Inflammatory macrophage treated with lipopolysaccharide for 4 hours (primary cell): ENCODE results near the gene FRMD4B.
"Not testable (repeated sequence)": the region's sequence is repeated elsewhere in the genome, so short reads cannot be mapped to it uniquely, and the experiment has no call there.

Source experiments
- DNase-seq: peaks from one replicate; pipeline ENCODE4 v3.0.0-alpha.2; 2020

FRMD4B gene

DNA sequence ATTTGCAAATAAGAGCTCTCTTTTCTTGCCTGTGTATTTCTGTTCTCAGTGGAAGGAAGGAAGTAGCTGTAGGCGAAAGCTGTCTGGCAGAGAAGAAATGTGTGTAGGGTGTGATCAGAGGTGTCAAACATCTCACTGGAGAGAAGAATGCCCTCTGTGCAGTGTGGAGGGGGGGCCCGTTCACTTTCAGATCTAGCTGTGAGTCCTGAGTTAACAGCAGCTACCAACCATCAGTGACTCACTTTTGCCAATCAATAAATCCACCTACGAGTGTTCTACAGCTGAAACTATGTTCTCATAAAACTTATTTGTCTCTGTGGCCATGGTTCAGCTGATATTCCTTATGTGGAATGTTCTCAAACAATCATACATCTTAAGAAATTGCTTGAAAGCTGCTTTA is 103.7 kb downstream of the FRMD4B start:
- DNase-seq: no peak

DNA sequence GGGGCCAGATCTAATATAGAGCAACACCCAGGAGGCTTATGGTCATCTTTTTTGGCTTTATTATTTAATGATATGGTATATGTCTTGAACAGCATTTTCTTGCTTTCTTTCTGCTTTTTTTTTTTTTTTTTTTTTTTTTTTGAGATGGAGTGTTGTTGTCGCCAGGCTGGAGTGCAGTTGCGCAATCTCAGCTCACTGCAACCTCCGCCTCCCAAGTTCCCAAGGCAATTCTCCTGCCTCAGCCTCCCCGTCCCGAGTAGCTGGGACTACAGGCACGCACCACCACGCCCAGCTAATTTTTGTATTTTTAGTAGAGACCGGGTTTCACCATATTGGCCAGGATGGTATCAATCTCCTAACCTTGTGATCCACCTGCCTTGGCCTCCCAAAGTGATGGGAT is 108.5 kb downstream of the FRMD4B start:
- not testable (repeated sequence) for DNase-seq

DNA sequence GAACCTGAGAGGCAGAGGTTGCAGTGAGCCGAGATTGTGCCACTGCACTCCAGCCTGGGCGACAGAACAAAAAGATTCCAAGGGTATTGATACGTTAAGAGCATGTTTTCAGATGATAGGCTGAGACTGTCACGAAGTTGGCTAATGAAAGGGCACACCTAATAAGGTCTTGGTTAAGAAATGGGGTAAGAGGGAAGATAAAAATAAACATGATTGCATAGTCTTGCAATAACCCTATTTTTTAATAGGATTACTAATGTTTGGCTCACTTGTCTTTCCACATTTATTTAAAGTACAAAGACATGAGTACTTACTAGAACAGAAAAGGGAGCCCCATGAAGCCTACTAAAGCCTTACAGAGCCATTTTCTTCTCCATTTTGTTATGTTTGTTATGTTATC is 109.0 kb downstream of the FRMD4B start:
- DNase-seq: peak; percentile 14

DNA sequence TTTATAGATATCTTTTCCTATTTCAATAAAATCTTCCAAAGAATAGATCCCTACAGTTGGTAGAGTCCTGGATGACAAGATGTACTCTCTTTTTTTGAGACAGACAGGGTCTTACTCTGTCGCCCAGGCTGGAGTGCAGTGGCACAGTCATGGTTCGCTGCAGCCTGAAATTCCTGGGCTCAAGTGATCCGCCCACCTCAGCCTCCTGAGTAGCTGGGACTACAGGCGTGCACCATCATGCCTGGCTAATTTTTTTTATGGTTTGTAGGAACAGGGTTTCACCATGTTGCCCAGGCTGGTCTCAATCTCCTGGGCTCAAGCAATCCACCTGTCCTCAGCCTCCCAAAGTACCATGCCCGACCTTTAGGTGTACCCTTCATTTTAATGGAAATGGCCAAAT is 109.7 kb downstream of the FRMD4B start:
- DNase-seq: not testable (repeated sequence)

DNA sequence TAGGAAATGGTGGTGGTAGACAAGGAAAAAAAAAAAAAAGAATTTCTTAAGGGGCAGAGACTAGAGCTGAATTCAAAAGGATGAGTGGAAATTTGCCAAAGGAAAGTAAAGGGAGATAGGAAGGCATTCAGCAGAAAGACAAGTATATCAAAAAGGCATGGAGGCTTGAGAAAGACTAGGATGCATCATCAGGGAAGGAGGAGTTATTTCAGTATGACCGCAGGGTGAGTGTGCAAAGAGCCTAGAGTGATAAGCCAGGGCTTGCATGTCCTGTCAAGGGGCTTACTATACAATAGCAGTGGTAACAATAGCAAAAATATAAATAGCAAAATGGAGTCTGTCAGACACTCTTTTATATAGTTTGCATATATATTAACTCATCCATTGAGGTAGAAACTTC is 112.0 kb downstream of the FRMD4B start:
- no peak for DNase-seq

DNA sequence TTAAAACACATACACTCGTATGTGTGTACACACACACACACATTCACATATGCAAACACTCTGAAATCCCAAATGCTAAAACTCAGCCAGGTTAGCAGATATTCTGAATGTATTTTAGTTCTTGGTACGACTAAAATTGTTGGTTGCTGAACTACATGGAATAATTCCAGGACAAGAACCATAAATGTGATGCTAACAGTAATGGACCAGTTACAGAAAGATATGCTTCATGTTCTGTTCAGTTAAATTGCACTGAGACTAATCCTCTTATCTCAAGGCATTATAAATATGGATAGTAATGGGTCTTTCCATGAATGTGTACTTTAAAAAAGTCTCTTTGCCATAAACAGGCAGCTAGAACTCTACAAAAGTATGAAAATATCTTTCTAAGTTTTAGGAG is 113.3 kb downstream of the FRMD4B start:
- no peak for DNase-seq

DNA sequence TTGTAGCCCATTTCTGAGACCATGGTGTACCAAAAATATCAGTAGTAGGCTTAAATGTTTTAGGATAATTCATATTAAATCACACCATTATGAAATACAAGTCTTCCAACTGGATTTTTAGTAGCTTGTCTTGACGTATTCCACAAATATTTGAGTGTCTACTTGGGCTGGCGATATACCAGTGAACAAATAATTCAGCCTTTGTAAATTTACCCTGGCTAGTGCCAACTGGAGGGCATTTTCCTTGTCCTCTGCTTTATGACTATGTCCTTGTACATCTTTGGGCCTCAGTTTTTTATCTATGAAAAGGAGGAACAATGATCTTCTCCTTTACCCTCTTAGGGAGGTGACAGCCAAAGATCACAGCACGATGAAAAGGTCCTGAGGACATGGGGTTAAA is 114.8 kb downstream of the FRMD4B start:
- no peak for DNase-seq

DNA sequence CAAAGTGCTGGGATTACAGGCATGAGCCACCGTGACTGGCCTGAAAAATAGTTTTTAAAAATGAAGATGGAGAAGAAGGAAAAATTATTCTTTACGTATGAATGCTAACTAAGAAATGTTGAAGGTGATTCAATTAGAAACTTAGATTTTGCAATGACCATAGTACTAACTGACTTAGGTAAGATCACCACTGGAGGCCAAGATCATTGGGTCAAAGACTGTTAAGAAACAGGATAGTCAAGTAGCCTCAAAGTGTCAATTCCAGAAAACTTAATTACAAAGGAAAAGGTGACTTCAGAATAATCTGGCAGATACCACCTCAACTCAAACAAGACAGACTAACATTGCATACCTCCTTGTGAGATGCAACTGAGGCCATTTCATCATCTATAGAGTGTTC is 119.3 kb downstream of the FRMD4B start:
- DNase-seq: no peak

DNA sequence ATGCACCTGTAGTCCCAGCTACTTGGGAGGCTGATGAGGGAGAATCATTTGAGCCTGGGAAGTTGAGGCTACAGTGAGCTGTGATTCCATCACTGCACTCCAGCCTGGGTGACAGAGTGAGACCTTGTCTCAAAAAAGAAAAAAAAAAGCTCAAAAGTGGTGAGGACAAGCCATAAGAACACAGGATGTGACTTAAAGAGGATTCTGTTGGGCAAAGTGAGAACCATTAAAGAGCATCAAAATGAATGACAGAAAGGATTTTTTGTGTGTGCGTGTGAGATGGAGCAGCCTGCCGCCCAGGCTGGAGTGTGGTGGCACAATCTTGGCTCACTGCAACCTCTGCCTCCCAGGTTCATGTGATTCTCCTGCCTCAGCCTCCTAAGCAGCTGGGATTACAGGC is 119.8 kb downstream of the FRMD4B start:
- DNase-seq: not testable (repeated sequence)

DNA sequence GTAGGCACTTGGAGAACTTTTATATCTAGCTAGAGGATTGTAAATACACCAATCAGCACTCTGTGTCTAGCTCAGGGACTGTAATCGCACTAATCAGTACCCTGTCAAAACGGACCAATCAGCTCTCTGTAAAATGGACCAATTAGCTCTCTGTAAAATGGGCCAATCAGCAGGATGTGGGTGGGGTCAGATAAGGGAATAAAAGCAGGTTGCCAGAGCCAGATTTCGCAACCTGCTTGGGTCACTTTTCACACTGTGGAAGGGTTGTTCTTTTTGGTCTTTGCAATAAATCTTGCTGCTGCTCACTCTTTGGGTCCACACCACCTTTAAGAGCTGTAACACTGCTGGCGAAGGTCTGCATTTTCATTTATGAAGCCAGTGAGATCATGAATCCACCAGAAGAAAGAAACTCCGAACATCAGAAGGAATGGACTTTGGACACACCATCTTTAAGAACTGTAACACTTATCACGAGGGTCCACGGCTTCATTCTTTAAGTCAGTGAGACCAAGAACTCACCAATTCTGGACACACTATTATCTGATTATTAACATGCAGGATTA is 125.0 kb downstream of the FRMD4B start:
- DNase-seq: not testable (repeated sequence)

DNA sequence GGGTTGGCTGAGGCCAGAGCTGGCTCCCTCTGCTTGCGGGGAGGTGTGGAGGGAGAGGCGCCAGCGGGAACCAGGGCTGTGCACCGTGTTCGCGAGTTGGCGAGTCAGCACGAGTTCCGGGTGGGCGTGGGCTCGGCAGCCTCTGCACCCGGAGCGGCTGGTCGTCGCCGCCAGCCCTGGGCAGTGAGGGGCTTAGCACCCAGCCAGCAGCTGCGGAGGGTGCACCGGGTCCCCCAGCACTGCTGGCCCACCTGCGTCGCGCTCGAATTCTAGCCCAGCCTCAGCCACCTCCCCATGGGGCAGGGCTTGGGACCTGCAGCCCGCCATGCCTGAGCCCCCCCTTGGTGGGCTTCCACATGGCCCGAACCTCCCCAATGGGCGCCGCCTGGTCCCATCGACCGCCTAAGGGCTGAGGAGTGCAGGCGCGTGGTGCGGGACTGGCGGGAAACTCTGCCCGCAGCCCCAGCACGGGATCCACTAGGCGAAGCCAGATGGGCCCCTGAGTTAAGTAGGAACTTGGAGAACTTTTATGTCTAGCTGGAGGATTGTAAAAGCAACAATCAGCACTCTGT is 125.6 kb downstream of the FRMD4B start:
- no peak for DNase-seq

DNA sequence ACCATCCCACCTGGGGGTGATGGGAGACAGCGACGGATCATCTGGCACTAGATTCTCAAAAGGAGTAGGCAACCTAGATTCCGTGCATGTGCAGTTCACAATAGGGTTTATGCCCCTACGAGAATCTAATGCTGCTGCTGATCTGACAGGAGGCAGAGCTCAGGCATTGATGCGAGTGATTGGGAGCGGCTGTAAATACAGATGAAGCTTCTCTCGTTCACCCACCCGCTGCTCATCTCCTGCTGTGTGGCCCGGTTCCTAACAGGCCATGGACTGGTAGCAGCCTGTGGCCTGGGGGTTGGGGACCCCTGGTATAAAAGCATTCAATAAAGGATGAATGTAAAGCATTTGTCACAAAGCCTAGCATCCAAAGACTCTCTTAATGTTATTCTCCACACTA is 126.8 kb downstream of the FRMD4B start:
- DNase-seq: no peak

DNA sequence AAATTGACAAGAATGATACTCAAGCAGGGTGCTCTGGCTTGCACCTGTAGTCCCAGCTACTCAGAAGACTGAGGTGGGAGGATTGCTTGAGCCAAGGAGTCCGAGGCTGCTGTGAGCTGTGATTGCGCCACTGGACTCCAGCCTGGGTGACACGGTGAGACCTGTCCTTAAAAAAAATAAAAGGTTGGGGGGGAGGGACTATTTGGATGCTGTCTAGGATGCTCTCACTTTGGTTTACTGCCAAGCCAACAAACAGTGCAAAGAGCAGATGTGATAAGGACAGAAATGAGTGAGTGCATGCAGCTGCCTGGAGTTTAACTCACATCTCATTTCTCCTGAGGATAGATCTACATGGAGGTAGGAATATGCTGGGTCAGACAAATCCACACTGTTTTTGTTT is 130.0 kb downstream of the FRMD4B start:
- DNase-seq: no peak

DNA sequence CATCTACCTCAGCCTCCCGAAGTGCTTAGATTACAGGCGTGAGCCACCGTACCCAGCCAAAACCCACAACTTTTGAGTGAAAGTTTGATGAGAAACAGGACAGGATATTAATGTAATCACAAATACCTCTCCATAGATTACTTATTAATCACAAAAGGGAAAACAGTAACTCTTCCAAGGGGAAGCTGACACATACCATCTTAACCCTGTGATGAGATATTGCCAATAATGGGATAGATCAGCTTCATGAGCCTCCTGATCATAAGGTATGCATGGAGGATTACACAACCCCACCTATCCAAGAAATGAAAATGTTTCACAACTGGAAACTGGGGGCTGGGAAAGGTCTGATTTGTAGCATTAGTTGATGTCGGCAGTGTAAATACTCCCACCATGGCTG is 131.5 kb downstream of the FRMD4B start:
- DNase-seq: no peak

DNA sequence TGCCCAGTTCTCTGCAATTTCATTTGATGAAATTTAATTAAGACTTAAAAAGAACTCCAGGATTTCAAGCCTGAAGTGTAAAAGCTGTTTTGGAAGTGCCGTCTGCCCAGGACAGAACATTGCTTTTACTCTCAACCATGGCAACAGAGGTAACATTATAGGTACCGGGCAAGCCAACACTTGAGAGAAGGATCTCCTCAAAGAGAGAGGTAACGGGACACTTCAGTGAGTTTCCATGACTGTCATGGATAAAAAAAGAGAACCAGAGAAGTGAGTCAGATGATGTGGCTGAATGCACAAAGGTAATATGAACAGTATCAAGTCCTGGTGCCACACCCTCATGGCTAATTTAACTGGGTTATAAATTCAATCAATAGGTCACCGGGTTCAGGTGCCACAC is 133.3 kb downstream of the FRMD4B start:
- DNase-seq: no peak

DNA sequence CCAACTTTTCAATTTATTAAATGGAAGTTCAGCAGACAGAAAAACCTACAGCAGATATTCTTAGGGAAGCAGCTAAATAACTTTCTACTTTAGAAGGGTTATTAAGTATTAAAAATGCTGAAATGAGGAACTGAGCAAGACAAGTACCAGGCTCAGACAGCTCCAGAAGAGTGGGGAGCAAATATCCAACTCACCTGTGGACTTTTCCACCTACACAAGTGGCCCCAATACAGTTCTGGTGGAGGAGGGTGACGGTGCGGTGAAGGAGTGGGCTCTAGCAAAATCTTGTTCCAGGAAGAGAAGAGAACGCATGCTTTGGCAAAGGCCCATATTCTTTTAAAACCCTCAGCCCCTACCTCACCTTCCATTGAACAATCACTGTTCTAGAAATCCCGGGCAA is 133.7 kb downstream of the FRMD4B start:
- DNase-seq: no peak

DNA sequence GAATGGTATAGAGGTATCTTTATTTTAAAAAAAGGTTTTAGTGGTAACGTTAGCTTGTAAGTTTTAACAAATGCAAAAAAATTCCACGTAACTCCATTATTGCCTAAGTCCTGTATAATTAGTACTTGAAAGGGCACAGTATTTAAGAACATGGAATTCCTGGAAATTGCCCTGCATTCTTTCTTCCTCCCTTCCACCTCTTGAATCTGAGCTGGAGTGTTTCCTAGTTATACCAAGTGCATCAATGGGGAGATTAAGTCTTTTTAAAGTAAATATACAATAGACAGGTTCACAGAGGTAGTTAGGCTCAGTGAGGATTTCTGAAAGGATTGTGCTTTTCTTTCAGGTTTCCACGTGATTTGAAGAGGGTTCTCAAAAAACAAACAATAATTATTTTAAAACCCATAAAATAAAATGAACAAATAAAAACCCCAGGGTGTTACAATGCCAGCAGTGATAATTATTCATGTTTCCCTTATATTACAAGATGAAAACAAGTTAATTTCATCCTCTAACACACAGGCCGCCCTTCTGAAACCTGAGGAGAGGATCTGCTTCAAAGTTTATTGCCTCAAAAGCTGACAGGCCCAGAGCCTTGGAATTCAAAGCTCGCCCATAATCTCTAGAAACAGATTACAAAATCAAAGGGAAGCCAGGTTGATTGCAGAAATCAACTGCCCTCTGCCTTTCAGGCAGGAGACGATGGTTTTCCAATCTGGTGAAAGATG is 134.6 kb downstream of the FRMD4B start:
- no peak for DNase-seq

DNA sequence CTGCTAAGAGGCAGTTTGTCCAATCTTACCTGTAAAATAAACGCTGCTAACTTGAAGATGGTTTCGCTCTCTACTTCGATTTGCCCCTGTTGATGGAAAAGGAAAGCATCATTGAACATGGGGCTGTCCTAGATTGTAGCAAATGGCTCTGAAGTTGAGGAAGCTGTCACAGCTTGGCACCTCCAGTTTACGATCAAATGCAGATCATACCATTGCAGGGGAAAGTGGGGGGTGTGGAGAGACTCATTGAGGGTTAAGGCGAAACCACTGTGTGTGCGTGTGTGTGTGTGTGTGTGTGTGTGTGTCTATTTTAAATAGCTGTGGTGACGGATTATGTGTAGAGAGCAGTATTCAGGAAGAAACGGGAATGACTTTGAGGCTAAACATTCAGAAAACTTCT is 135.9 kb downstream of the FRMD4B start:
- no peak for DNase-seq

DNA sequence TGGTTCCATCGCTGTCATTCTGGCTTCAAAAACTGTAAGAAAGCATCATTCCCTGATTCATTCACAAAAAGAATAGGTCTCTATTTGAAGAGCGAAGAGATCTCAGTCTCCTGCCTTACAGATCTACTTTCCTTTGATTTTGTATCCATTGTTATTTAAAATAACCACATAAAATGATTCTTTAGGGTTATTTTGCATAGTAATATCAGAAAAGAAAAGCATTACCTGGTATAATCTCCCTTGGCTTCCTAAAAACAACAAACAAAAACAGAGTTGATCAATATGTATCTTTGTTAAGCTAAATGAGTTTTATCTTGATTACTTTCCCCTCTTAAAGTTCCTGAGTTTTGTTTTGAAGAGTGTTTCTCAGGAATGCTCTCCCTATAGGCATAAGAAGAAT is 136.9 kb downstream of the FRMD4B start:
- DNase-seq: no peak

DNA sequence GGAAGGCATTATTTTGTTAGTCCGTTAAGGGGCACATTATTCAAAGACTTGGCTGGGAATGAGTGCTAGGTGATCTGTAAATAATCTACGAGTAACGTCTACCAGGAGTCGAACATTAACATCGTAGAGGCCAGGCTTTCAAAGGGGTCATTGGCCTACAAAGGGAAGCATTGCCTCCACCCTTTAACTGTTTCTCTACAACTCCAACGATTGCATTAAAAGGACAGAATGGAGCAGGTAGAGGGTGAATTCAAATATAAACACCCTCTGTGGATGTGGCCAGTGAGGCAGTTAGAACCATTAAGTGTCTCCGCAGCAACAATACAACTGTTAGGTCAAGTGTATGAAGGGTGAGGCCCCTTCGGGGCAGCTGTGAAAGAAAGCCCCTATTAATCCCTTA is 137.5 kb downstream of the FRMD4B start:
- DNase-seq: no peak

DNA sequence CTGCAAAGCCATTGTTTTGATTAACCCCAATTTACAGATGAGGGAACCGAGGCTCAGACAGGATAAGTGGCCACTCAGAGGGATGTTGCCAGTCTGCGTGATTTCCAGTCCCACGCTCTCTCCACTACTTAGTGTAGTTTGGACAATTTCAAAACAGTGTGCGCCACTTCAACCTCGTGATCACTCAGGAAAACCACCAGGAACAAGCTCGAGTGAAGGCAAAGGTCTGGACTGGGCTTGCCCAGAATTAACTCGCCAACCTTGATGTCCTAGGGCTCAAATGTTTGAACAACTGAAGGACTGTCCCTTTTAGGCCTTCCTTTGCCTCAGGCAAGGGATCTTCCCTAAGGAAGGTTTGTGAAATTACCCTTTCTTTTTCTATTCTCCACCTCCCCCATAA is 139.3 kb downstream of the FRMD4B start:
- no peak for DNase-seq

DNA sequence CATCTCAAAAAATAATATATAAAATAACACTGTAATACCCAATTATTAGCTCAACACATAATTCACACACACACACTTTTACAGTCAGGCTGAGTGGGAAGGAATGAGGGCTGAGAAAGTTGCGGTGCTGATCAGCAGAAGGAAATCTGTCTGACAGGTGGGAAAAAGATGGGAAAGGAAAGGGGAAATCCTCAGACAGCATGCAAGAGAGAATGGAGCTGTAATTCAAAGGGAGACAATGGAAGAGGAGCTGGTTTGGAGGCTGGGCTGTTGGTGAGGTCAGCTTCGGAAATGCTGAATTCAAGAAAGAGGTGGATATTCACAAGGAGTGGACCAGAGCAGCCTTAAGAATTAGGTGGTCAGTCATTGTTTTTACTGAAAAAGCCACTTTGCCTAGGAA is 141.8 kb downstream of the FRMD4B start:
- no peak for DNase-seq

DNA sequence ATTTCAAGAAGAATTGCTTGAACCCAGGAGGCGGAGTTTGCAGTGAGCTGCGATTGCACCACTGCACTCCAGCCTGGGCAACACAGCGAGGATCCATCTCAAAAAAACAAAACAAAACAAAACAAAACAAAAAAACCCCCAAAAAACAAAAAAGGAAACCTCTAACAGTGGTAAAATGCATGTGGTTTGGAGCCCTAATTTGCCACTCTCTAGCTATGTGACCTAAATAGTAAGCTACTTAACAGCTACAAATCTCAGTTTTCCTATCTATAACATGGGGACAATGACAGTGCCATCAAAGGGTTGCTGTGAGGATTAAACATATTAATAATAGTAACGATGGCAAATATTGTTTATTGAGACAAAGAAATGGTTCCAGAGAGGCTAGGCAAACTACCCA is 144.1 kb downstream of the FRMD4B start:
- no peak for DNase-seq

DNA sequence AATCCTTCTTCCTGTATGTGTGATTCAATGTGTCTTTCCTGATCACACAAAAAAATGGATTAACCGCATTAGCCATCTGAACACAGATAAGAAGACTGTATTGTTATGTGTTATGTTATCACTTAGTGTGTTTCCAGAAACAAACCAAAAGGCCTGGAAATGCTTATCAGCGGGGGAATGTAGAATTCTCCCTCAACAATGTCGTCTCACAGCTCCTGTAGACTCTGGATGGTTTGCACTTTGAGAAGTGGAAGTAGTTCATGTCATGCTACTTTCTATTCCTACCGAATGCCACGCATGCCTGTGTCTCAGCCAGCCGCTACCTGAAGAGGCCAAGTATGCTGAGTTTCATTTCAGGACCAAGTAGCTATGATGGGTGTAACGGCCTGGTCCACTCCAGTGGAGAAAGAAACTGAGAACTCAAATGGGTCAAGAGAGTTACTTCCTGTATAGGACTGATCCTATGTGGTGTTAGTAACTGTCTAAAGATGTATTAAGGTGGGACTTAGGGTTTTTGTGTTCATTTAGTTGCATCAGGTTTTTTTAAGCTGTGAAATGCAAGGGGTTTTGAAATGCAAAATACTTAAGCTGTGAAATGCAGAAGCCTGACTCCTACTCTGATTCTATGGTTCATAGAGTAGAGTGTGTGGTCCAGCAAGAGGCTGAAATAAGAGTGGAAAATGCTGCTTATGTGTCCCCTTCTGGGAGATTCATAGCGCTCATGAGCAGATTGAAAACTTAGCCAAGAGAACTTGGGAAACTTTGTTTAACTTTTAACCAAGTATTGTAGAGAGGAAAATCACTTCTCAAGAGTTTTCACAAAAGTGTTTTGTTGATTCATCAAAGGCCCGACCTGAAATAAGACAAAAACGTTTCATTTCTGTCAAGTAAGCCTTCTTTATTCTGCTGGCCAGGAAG is 145.0 kb downstream of the FRMD4B start:
- no peak for DNase-seq
